DND-41 (cell line): ENCODE measurements around the gene OLR1.

Experiments used
- EZH2 ChIP-seq: IDR thresholded peaks from 3 replicates; pipeline ENCODE4 v1.6.1; 2012; ENCODE audit warnings: borderline replicate concordance, low read depth, mild to moderate bottlenecking, moderate library complexity, low read length, inconsistent platforms; ENCODE audit not compliant: severe bottlenecking
- TF ChIP-seq, protein P1 (sequence below): IDR thresholded peaks from 2 replicates; pipeline ENCODE4 v1.5.1; 2012; ENCODE audit warnings: borderline replicate concordance, low read length, moderate library complexity, mild to moderate bottlenecking; ENCODE audit not compliant: poor library complexity, severe bottlenecking; ENCODE audit errors: extremely low read depth

- TF ChIP-seq, protein P1, sequence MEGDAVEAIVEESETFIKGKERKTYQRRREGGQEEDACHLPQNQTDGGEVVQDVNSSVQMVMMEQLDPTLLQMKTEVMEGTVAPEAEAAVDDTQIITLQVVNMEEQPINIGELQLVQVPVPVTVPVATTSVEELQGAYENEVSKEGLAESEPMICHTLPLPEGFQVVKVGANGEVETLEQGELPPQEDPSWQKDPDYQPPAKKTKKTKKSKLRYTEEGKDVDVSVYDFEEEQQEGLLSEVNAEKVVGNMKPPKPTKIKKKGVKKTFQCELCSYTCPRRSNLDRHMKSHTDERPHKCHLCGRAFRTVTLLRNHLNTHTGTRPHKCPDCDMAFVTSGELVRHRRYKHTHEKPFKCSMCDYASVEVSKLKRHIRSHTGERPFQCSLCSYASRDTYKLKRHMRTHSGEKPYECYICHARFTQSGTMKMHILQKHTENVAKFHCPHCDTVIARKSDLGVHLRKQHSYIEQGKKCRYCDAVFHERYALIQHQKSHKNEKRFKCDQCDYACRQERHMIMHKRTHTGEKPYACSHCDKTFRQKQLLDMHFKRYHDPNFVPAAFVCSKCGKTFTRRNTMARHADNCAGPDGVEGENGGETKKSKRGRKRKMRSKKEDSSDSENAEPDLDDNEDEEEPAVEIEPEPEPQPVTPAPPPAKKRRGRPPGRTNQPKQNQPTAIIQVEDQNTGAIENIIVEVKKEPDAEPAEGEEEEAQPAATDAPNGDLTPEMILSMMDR = no peak
- TF ChIP-seq EZH2 = no peak
Observed at GRCh38 chr12:10121278-10121677, 50.7 kb downstream of the OLR1 start.
